GM18909 (cell line): ENCODE results near the gene OR10H1.
"Not testable (repeated sequence)": the region's sequence is repeated elsewhere in the genome, so short reads cannot be mapped to it uniquely, and the experiment has no call there.

ENCODE experiments used
- ATAC-seq: cut with Tn5 transposase; IDR thresholded peaks from one replicate; pipeline ENCODE4 v1.9.1; 2021; ENCODE audit warnings: mild to moderate bottlenecking; ENCODE audit not compliant: unreplicated experiment, poor library complexity

The OR10H1 gene

DNA sequence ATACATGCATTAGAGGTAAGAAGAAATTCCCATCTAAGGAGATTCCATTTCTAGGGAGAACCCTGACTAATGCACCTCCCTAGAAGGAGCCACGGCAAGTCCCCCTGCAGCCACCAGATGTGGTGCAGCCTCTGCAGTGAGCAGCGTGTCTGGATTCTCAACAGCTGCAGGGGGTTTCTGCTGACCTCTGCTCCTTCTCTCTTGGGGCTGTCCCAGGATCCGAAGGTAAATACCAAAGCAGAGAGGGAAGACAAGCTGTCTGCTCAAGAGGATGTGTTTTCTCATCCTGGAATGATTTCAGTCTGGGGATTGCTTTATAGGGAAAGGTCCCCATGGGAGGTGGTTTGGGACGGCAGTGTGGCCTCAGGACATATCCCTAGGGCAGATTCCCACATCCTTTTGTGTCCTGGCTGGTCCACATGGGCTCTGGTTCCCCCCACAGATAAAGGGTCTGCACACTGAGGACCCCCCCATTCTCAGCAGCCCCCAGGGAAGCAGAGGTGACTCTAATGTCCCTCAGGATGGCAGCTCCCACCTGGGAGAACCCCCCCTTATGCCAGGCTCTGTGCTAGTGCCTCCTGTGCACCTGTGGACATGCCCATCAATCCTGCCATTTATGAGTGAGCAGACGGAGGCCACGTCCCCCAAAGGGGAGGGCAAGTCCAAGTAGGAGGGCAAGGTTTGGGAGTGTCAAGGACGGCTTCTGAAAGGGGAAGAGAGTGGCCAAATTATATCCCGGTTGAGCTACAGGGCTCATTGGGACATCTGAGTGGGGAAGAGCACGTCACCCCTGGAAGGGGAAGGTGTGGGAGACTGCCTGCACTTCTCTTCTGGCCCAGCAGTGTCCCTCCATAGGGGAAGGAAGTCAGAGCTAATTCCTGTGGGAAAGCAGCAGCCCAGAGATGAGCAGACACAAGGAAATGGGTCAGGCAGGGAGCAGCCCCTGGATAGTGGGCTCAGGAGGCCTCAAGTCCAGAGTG lies 38.2 kb downstream of the OR10H1 start:
- no peak for ATAC-seq

DNA sequence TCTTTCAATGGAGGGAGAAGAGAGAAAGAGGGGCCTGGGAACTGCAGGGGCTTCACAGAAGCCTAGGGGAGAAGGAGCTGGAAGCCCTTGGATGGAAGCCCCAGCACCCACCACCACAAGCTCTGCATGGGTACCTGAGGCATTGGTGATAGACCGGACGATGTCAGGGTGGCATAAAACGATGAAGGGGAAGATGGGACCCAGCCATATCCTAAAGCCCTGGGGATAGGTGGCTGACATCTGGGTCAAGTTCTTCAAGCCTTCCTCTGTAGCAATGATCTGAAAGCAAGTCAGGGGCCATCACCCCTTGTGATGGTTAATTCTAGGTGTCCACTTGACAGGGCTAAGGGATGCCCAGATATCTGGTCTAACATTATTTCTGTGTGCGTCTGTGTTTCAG lies 39.2 kb downstream of the OR10H1 start:
- no peak for ATAC-seq

DNA sequence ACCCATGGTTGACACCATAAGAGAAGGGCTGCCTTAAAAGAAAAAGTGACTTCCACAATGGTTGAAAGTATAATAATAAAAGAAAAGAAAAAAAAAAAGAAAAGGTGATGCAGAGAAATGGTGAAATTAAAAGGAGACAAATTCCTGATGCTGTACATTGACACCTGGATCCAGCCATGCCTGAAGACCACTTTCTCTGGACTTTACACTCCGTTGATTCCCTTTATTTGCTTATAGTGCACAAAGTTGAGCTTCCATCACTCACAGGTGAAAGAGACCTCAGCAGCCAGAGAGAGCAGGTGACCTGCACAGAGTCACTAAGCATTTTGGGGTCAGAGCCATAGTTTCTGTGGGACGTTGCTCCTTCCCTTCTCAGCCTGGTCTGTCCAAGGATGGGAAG lies 40.2 kb downstream of the OR10H1 start:
- ATAC-seq = no peak

DNA sequence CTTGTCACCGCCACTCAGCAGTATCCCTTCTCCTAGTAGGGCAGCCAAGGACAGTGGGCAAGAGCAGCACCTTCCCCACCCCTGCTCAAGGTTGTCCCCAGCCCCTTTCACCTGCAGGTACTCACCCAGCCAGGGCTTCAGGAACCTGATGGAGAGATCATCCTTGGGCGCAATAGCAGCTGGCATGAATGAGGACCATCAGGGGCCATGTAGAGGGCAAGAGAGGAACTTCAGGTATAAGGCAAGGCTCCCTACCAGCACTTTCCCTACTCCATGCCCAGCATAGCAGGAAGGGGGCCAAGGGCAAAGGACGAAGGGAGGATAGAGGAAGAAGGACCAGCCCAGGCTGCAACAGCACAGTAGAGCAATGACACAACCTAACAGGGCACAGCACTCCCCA lies 41.3 kb downstream of the OR10H1 start:
- not testable (repeated sequence) for ATAC-seq

DNA sequence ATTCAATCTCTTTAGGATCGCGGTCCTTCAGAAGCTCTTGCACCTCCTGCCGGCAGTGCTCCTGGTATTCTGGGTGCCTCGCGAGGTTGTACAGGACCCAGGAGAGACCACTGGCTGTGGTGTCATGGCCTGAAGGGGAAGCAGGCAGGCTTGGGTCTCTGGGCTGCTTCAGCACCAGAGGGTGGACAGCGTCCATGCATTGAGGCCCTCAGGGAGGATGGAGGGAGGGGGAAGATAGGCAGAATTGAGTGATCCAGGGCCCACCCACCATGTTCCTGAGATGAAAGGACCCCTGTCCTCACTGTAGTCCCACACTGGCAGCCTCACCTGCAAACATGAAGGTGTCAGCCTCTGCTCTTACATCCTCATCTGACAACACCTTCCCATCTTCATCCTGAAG lies 45.9 kb downstream of the OR10H1 start:
- no peak for ATAC-seq

DNA sequence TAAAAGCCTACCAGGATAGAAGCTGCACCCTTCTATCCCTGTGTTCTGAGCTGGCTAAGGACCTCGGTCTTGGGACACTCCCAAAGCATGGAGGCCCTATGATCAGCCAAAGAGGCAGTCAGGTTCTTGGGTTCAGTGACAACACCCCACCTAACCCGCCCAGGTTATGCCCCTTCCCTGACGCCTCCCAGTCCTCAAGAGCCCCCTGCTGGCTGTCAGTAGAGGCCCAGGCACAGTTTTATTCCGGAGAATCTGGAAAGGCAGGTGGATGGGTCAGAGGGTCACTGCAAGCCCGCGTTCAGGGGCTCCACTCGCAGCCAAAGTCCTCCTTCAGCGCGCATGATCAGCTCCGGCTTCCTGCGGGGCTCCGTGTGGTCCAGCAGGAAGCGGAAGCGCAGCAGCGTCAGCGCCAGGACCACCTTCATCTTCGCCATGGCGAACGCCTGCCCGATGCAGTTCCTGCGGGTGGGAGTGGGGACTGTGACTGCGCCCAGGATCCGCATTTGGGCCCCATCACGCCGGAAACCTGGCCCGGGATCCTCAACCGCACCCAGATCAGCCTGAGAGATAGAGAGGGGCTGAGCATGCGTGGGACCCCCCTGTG lies 55.4 kb downstream of the OR10H1 start:
- no peak for ATAC-seq

DNA sequence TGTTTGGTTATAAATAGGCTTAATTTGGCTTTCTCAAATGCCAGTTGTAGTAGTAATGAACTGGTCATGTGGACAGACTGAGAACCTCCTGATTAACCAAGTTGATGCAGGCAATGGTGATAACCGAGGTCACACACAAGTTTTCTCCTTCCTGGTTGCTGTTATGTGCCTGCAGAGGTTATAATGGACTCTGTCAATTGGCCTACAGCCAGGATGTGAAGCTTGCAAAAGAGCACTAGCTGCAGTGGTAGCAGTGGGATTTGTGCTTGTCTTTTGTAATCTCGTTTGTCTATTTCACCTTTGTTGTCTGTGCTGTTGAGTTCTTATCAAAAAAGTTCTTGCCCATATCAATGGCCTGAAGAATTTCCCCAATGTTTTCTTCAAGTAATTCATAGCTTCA lies 57.1 kb downstream of the OR10H1 start:
- ATAC-seq = no peak
